Measurements from ENCODE around the gene GPR39. TPM values are rescaled to one million over a fixed set of nuclear protein-coding genes. Genes with fewer than 3 reads are reported as not detected.

The GPR39 gene
- total and polyA plus RNA-seq, 2 donors (not counting 1 experiment from before 2014, with no cell fraction given) = not detected

- Histone ChIP-seq H2AFZ (ENCODE audit: insufficient read depth, low read depth, low read length, poor library complexity, severe bottlenecking) (no peak overlapping the region), H3K9ac (ENCODE audit: low read length) (no peak overlapping the region), H3K4me1 (ENCODE audit: control insufficient read depth in 2 of 2, insufficient read depth in 2 of 2, low read length in 2 of 2) (no peaks in the 10 kb centered on the region), H4K20me1 (ENCODE audit: control insufficient read depth, insufficient read depth, low read length, poor library complexity, severe bottlenecking) (no peaks in the 10 kb centered on the region), H3K79me2 (ENCODE audit: control insufficient read depth, insufficient read depth, low read length) (no peaks in the 10 kb centered on the region), H3K4me2 (replicated peaks; ENCODE audit: low read depth, low read length, poor library complexity, severe bottlenecking) (no peak overlapping the region), H3K4me3 (ENCODE audit: control extremely low read depth in 1 of 5, extremely low read depth in 1 of 5, insufficient read depth in 1 of 5, low read depth in 2 of 5, low read length in 4 of 5) (no peak overlapping the region), H3K36me3 (replicated peaks in 1 of 2; ENCODE audit: control extremely low read depth in 1 of 2, control insufficient read depth in 1 of 2, extremely low read depth in 1 of 2, insufficient read depth in 2 of 2, low read length in 1 of 2) (no peaks in the 10 kb centered on the region), H3K9me3 (ENCODE audit: control extremely low read depth in 1 of 3, control insufficient read depth in 2 of 3, insufficient read depth in 1 of 3, low read length in 2 of 3) (peaks cover 0 to 6% (median 0%) of the 10 kb centered on the region in 3 donors), H3K27ac (ENCODE audit: low read length in 2 of 2) (no peak overlapping the region), H3K27me3 (replicated peaks in 1 of 4; ENCODE audit: control extremely low read depth in 1 of 4, control insufficient read depth in 3 of 4, insufficient read depth in 4 of 4, low read length in 3 of 4) (no peaks in the 10 kb centered on the region)
- no CpG with 5 or more reads among the region's 5 CpGs for WGBS (ENCODE audit: insufficient coverage)
- Mint-ChIP-seq H3K9me3 (ENCODE audit: insufficient read depth) (peaks cover 3% of the 10 kb centered on the region), H3K27me3 (no peaks in the 10 kb centered on the region), H3K27ac (no peak overlapping the region), H3K4me3 (no peak overlapping the region), H3K4me1 (no peaks in the 10 kb centered on the region)
- DNase-seq (peak; percentile 52), ATAC-seq (ENCODE audit: low read depth) (no peak)
- POLR2A ChIA-PET = no interaction called here
- CTCF ChIA-PET = interaction anchor here (0.7 to 3.7 kb wide), 15 partner anchors 9 to 1297 kb away, joined by 3 to 34 read pairs (median 4); no protein-coding TSS in a partner anchor
- TF ChIP-seq CTCF (IDR thresholded peaks at IDR 0.05) = peak; percentile 74
- no peak for TF ChIP-seq EZH2 (IDR thresholded peaks at IDR 0.05; ENCODE audit: borderline replicate concordance, insufficient read depth, low read depth, low read length, poor library complexity, severe bottlenecking)
- intact Hi-C loops (cut with micrococcal nuclease) = no loop called here
These were observed 130.6 kb downstream of the GPR39 start for GRCh38 chr2:132547090-132547687.

GRCh38 chr2:132549935-132550670, 133.5 kb downstream of the GPR39 start:
- no peak for TF ChIP-seq CTCF (IDR thresholded peaks at IDR 0.05)
- TF ChIP-seq EZH2 (IDR thresholded peaks at IDR 0.05; ENCODE audit: borderline replicate concordance, insufficient read depth, low read depth, low read length, poor library complexity, severe bottlenecking) = no peak
- H3K27me3 Mint-ChIP-seq = no peaks in the 10 kb centered on the region
- H3K79me2 ChIP-seq (ENCODE audit: control insufficient read depth, insufficient read depth, low read length) = no peaks in the 10 kb centered on the region
- H3K27me3 ChIP-seq (replicated peaks in 1 of 4; ENCODE audit: control extremely low read depth in 1 of 4, control insufficient read depth in 3 of 4, insufficient read depth in 4 of 4, low read length in 3 of 4) = no peaks in the 10 kb centered on the region
- ATAC-seq (ENCODE audit: low read depth) = no peak
- H3K9ac ChIP-seq (ENCODE audit: low read length) = no peak overlapping the region
- peaks cover 0 to 3% (median 0%) of the 10 kb centered on the region in 3 donors for H3K9me3 ChIP-seq (ENCODE audit: control extremely low read depth in 1 of 3, control insufficient read depth in 2 of 3, insufficient read depth in 1 of 3, low read length in 2 of 3)
- H4K20me1 ChIP-seq (ENCODE audit: control insufficient read depth, insufficient read depth, low read length, poor library complexity, severe bottlenecking) = no peaks in the 10 kb centered on the region
- no peak overlapping the region for H2AFZ ChIP-seq (ENCODE audit: insufficient read depth, low read depth, low read length, poor library complexity, severe bottlenecking)
- no peaks in the 10 kb centered on the region for H3K36me3 ChIP-seq (replicated peaks in 1 of 2; ENCODE audit: control extremely low read depth in 1 of 2, control insufficient read depth in 1 of 2, extremely low read depth in 1 of 2, insufficient read depth in 2 of 2, low read length in 1 of 2)
- H3K4me1 ChIP-seq (ENCODE audit: control insufficient read depth in 2 of 2, insufficient read depth in 2 of 2, low read length in 2 of 2) = no peaks in the 10 kb centered on the region
- 82% methylated on average over 6 of the region's 11 CpGs for WGBS (ENCODE audit: insufficient coverage)
- no peak overlapping the region for H3K4me3 ChIP-seq (ENCODE audit: control extremely low read depth in 1 of 5, extremely low read depth in 1 of 5, insufficient read depth in 1 of 5, low read depth in 2 of 5, low read length in 4 of 5)
- intact Hi-C loops (cut with micrococcal nuclease) = no loop called here
- no peak overlapping the region for H3K27ac ChIP-seq (ENCODE audit: low read length in 2 of 2)
- ChIA-PET CTCF (interaction anchor here (0.9 to 3.7 kb wide), 5 partner anchors 8 to 1294 kb away, joined by 4 to 21 read pairs (median 4); no protein-coding TSS in a partner anchor), POLR2A (no interaction called here)
- no peak for DNase-seq
- no peak overlapping the region for H3K4me2 ChIP-seq (replicated peaks; ENCODE audit: low read depth, low read length, poor library complexity, severe bottlenecking)
- no peaks in the 10 kb centered on the region for H3K9me3 Mint-ChIP-seq (ENCODE audit: insufficient read depth)
- H3K4me3 Mint-ChIP-seq = no peak overlapping the region
- H3K4me1 Mint-ChIP-seq = no peaks in the 10 kb centered on the region
- no peak overlapping the region for H3K27ac Mint-ChIP-seq

All from B cell (primary cell).